Measurements from ENCODE around the gene LDLRAD3.

DNA sequence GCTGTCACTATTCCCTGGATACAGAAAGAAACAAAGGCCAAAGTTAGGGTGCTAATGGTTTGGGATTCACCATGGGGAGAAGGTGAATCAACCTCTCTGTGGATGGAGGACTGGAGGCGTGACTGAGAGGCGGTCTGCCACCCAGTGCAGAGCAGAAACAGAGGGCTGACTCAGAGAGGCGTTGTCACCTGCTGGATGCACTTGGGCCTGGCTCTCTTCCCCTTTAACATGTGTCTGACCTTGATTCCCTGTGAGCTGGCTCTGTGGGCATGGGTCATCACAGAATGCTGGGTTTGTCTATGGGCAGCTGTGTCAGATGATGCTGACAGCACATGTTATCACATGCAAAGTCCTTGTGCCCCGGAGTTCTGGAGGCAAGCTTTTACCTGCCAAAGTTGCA lies 75.9 kb downstream of the LDLRAD3 start:
- TF ChIP-seq CTCF (IDR thresholded peaks at IDR 0.05) (no peak), POLR2A (IDR thresholded peaks at IDR 0.05) (no peak)
